AG04450 (cell line): Measurements from ENCODE around the gene ACKR3. TPM values are rescaled to one million over a fixed set of nuclear protein-coding genes. Genes with fewer than 3 reads are reported as not detected.

Source experiments
- CTCF ChIA-PET: fragments of 300-600, 350-600 bp; formaldehyde crosslinking; extraction: SDS; loops from one replicate; lab custom pipeline; 2022; ENCODE audit warnings: antibody characterized with exemption, inconsistent platforms; lab: Charles Lee
- POLR2A ChIA-PET: fragments of 350-600 bp; formaldehyde crosslinking; extraction: SDS; loops from one replicate; lab custom pipeline; 2021; ENCODE audit warnings: antibody characterized with exemption, inconsistent platforms; lab: Yijun Ruan, JAX
- DNase-seq: peaks from one replicate; pipeline ENCODE4 v3.0.0-alpha.2; 2011; ENCODE audit warnings: low read depth, low spot score
- H3K27ac ChIP-seq: one replicate; pipeline ENCODE4 v1.5.1; 2012; ENCODE audit warnings: low read depth, low read length, control low read depth
- H3K27me3 ChIP-seq: one replicate; pipeline ENCODE4 v1.6.0; 2012; ENCODE audit warnings: low read length; ENCODE audit not compliant: control insufficient read depth, insufficient read depth
- H3K4me3 ChIP-seq: 2 replicates; pipeline ENCODE4 v1.5.1; 2011; ENCODE audit warnings: mild to moderate bottlenecking, low read depth, low read length, control low read depth
- H3K9me3 ChIP-seq: 2 replicates; pipeline ENCODE4 v1.5.1; 2012; ENCODE audit warnings: low read length; ENCODE audit not compliant: control insufficient read depth, insufficient read depth
- polyA plus RNA-seq: library from polyadenylated mRNA; depleted of rRNA; stranded (reverse); fragments of >200 nt; gene quantifications from 2 replicates; pipeline ENCODE4 v1.2.3, GENCODE V29; 2011
- TF ChIP-seq, protein P1 (sequence below): IDR thresholded peaks from 2 replicates; pipeline ENCODE4 v1.5.1; 2011; ENCODE audit warnings: low read depth, low read length, control low read depth, inconsistent platforms

The ACKR3 gene
- polyA plus RNA-seq, 1 experiment, result 0.07 TPM

DNA sequence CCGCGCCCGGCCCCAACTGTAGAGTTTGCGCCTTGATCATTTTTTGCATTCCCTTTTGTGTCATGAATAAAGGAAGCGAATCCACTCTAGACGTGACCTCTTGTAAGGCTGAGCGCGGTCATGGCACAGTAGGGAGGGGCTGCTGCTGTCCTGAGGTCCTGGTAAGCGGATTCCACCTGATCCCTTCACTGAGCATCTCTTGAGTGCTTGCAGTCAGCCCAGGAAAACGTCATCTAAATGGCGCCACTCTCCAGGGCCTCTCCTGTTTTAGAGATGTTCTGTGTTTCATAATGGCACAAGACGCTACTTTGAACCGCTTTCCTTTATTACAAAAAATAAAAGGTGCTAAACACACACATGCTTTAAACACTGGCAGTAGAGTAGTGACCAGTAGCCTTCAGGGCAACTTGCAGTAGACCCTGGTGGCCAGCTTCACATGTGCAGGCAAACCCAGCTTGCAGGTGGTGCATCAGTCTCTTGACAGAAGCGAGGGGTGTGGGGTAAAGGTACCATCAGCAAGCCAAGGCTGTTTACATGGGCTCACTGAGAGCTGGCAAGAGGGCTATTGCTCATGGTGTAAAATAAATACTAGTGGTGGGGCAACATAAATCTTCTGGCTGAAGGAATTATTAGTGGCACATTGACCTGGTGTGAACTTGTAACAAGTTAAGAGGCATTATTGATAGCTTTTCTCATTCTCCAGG, 43.0 kb upstream of the ACKR3 start:
- ChIA-PET POLR2A (no interaction called here), CTCF (no interaction called here)
- TF ChIP-seq, protein P1, sequence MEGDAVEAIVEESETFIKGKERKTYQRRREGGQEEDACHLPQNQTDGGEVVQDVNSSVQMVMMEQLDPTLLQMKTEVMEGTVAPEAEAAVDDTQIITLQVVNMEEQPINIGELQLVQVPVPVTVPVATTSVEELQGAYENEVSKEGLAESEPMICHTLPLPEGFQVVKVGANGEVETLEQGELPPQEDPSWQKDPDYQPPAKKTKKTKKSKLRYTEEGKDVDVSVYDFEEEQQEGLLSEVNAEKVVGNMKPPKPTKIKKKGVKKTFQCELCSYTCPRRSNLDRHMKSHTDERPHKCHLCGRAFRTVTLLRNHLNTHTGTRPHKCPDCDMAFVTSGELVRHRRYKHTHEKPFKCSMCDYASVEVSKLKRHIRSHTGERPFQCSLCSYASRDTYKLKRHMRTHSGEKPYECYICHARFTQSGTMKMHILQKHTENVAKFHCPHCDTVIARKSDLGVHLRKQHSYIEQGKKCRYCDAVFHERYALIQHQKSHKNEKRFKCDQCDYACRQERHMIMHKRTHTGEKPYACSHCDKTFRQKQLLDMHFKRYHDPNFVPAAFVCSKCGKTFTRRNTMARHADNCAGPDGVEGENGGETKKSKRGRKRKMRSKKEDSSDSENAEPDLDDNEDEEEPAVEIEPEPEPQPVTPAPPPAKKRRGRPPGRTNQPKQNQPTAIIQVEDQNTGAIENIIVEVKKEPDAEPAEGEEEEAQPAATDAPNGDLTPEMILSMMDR, result no peak
- Histone ChIP-seq H3K9me3 (no peaks in the 10 kb centered on the region; the same call in 1 of the 2 replicates), H3K4me3 (no peak overlapping the region), H3K27me3 (no peaks in the 10 kb centered on the region), H3K27ac (no peak overlapping the region)
- no peak for DNase-seq

DNA sequence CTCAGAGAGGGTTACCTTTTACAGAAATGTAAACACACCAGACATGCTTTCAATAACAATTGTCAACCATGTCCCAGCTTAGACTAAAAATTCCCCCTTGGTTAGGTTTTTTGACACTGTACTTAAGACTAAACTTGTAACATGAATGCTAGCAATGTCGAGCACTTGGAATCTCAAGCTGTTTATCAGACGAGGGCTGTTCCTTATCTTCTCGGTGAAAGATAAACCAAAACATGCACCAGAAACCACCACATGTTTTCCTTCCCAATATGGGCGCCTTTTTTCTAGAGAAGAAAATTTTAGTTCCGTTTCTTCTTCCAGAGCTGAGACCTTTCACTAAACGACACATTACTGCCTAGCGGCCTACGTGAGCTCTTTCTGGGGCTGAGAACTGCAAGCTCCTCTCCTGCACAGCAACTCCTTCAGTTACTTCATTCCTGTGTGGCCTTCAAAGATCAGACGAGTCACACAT, 42.4 kb upstream of the ACKR3 start:
- H3K4me3 ChIP-seq, result no peak overlapping the region
- H3K27ac ChIP-seq, result no peak overlapping the region
- TF ChIP-seq, protein P1, result no peak
- no peak for DNase-seq
- POLR2A ChIA-PET, result no interaction called here
- CTCF ChIA-PET, result no interaction called here
- H3K9me3 ChIP-seq, result no peaks in the 10 kb centered on the region; the same call in 1 of the 2 replicates
- no peaks in the 10 kb centered on the region for H3K27me3 ChIP-seq

DNA sequence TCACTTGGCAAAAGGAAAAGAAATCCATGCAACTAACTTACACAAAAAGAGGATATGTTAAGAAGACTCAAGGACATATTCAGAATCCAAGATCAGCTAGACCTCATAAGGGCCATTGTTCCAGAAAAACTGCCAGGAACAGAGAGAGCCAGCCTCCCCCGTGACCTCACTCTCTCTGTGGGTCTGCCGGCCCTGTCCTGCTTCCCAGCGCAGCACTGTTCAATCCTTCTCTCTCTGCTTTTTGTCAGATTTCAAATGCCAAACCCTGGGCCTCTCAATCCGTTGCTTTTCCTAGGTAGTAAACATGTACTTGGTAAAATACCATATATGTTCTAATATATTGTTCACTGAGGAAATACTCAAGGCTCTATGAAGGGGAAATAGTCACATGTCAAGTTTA, 40.0 kb upstream of the ACKR3 start:
- ChIA-PET POLR2A (no interaction called here), CTCF (no interaction called here)
- no peak overlapping the region for H3K27ac ChIP-seq
- DNase-seq, result no peak
- H3K9me3 ChIP-seq, result no peaks in the 10 kb centered on the region; the same call in 1 of the 2 replicates
- H3K27me3 ChIP-seq, result no peaks in the 10 kb centered on the region
- no peak overlapping the region for H3K4me3 ChIP-seq
- TF ChIP-seq, protein P1, result no peak

DNA sequence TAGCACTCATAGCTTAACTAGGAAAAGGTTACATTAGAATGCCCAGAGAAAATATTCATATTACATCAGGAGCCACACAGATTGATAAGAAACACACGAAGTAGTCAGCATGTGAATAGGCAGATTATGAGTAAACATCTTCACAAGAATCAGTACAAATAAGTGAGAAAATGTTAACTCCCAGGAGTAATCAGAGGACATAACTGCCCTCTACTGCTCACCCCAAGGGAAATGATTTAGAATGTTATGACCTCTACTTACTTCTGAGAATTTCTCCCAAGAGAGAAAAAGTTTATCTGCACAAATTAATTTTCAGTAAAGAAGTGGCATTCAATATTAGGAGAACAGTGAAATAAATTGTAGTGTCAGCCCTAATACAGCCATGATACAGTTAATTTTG, 39.1 kb upstream of the ACKR3 start:
- Histone ChIP-seq H3K27me3 (no peaks in the 10 kb centered on the region), H3K27ac (no peak overlapping the region), H3K4me3 (no peak overlapping the region), H3K9me3 (no peaks in the 10 kb centered on the region; the same call in 1 of the 2 replicates)
- CTCF ChIA-PET, result no interaction called here
- DNase-seq, result no peak
- POLR2A ChIA-PET, result no interaction called here
- TF ChIP-seq, protein P1, result no peak

DNA sequence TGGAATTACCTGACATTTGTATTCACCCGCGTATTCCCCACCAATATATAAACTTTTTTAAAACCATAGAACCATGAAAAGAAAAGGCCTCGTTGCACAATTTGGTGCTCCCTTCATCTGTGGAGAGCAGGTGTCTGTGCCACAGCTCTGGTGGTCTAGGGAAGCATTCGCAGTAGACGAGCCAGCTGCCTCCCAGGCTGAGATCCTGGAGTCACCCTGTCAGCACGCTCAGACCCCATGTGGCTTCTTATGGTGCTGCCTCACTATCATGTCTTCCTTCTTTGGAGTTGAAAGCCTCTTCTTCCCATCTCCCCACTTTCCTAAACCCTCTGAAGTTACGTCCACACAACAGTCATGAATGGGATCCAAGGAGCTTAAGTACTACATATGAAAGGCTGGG, 38.4 kb upstream of the ACKR3 start:
- TF ChIP-seq, protein P1, result no peak
- Histone ChIP-seq H3K9me3 (no peaks in the 10 kb centered on the region; the same call in 1 of the 2 replicates), H3K27me3 (no peaks in the 10 kb centered on the region), H3K4me3 (no peak overlapping the region), H3K27ac (no peak overlapping the region)
- ChIA-PET CTCF (no interaction called here), POLR2A (no interaction called here)
- DNase-seq, result no peak
